SK-N-SH (cell line): ENCODE data around the gene YBX1. TPM values are rescaled to one million over a fixed set of nuclear protein-coding genes. Genes with fewer than 3 reads are reported as not detected.

Source experiments
- CTCF ChIA-PET: fragments of 300-600, 350-600 bp; formaldehyde crosslinking; extraction: SDS; loops from one replicate; lab custom pipeline; 2021; lab: Yijun Ruan, JAX
- POLR2A ChIA-PET: fragments of 350-600 bp; sonication (Branson Sonifier 250); formaldehyde crosslinking; extraction: SDS; loops from one replicate; lab custom pipeline; 2020; ENCODE audit warnings: antibody characterized with exemption, inconsistent platforms; lab: Yijun Ruan, JAX
- DNase-seq: peaks from one replicate; pipeline ENCODE4 v3.0.0; 2012
- H2AFZ ChIP-seq: fragments of 200-600 bp; sonication (generic); 2 replicates; pipeline ENCODE4 v1.8.1; 2016; ENCODE audit warnings: antibody characterized with exemption, mild to moderate bottlenecking, low read depth
- H3F3A ChIP-seq: fragments of 200-600 bp; sonication (generic); replicated peaks from 2 replicates; pipeline ENCODE3; 2016; ENCODE audit warnings: antibody characterized with exemption, mild to moderate bottlenecking; ENCODE audit not compliant: insufficient read depth
- H3K27ac ChIP-seq, 2 experiments: fragments of 200-500 bp in 1 of 2; fragments of 200-600 bp in 1 of 2; sonication (Bioruptor generic) in 1 of 2; sonication (generic), shearing (Covaris generic) in 1 of 2; 2 replicates each; pipeline versions ENCODE4 v1.5.1 to v1.6.1; 2014 to 2016; ENCODE audit warnings: low read depth in 2 of 2, inconsistent platforms in 1 of 2, low read length in 1 of 2, mild to moderate bottlenecking in 1 of 2, mixed read lengths in 1 of 2
- H3K27me3 ChIP-seq: fragments of 200-600 bp; sonication (generic), shearing (Covaris generic); 2 replicates; pipeline ENCODE4 v1.6.1; 2016; ENCODE audit warnings: mixed run types; ENCODE audit not compliant: insufficient read depth
- H3K36me3 ChIP-seq, 2 experiments: fragments of 200-500 bp in 1 of 2; fragments of 200-600 bp in 1 of 2; sonication (Bioruptor generic) in 1 of 2; sonication (generic) in 1 of 2; replicated peaks in 1 of 2; 2 replicates each; pipeline versions ENCODE3 to v1.5.1; 2014 to 2016; ENCODE audit warnings: low read length in 1 of 2, mild to moderate bottlenecking in 1 of 2; ENCODE audit not compliant: insufficient read depth in 2 of 2, control insufficient read depth in 1 of 2
- H3K4me1 ChIP-seq, 2 experiments: fragments of 200-500 bp in 1 of 2; fragments of 200-600 bp in 1 of 2; sonication (Bioruptor generic) in 1 of 2; sonication (generic), shearing (Covaris generic) in 1 of 2; 2 replicates each; pipeline versions ENCODE4 v1.5.1 to v1.6.1; 2014 to 2016; ENCODE audit warnings: low read depth in 1 of 2, low read length in 1 of 2, mixed run types in 1 of 2; ENCODE audit not compliant: insufficient read depth in 2 of 2, control insufficient read depth in 1 of 2
- H3K4me2 ChIP-seq: fragments of 200-600 bp; sonication (generic), shearing (Covaris generic); 2 replicates; pipeline ENCODE4 v1.6.1; 2017; ENCODE audit warnings: mixed run types
- H3K4me3 ChIP-seq, 2 experiments: fragments of 200-500 bp in 1 of 2; fragments of 200-600 bp in 1 of 2; sonication (Bioruptor generic) in 1 of 2; sonication (generic), shearing (Covaris generic) in 1 of 2; 2 replicates each; pipeline versions ENCODE4 v1.5.1 to v1.8.1; 2014 to 2016; ENCODE audit warnings: low read depth in 2 of 2, inconsistent platforms in 1 of 2, low read length in 1 of 2, mild to moderate bottlenecking in 1 of 2, mixed read lengths in 1 of 2, moderate library complexity in 1 of 2
- H3K79me2 ChIP-seq: fragments of 200-600 bp; sonication (generic); 2 replicates; pipeline ENCODE4 v1.8.1; 2017; ENCODE audit warnings: mild to moderate bottlenecking; ENCODE audit not compliant: insufficient read depth
- H3K9ac ChIP-seq: fragments of 200-600 bp; sonication (generic); 2 replicates; pipeline ENCODE4 v1.6.1; 2017; ENCODE audit warnings: mixed run types
- H3K9me2 ChIP-seq: fragments of 200-600 bp; sonication (generic); 2 replicates; pipeline ENCODE4 v1.6.1; 2017; ENCODE audit warnings: mixed run types
- H3K9me3 ChIP-seq: fragments of 200-600 bp; sonication (generic); 2 replicates; pipeline ENCODE4 v1.6.1; 2017; ENCODE audit warnings: mixed run types, mild to moderate bottlenecking, moderate library complexity
- H4K20me1 ChIP-seq: fragments of 200-600 bp; sonication (generic); 2 replicates; pipeline ENCODE4 v1.6.1; 2017; ENCODE audit warnings: mild to moderate bottlenecking, mixed run types; ENCODE audit not compliant: insufficient read depth
- EP300 ChIP-seq, 2 experiments: IDR thresholded peaks; 2 replicates each; pipeline versions ENCODE4 v1.4.0 to v1.6.1; 2012; ENCODE audit warnings: borderline replicate concordance in 1 of 2, low read depth in 1 of 2, low read length in 1 of 2
- FOSL2 ChIP-seq: IDR thresholded peaks from 2 replicates; pipeline ENCODE4 v1.4.0; 2012; ENCODE audit warnings: low read depth, mild to moderate bottlenecking, moderate library complexity, borderline replicate concordance
- JUND ChIP-seq: IDR thresholded peaks from 2 replicates; pipeline ENCODE4 v1.4.0; 2012
- MXI1 ChIP-seq: IDR thresholded peaks from 2 replicates; pipeline ENCODE4 v1.6.1; 2012; ENCODE audit warnings: mild to moderate bottlenecking, low read depth, low read length, improper control_type of control experiment
- NFIC ChIP-seq: IDR thresholded peaks from 2 replicates; pipeline ENCODE4 v1.4.0; 2012; ENCODE audit warnings: borderline replicate concordance
- NRF1 ChIP-seq: IDR thresholded peaks from 2 replicates; pipeline ENCODE4 v1.6.1; 2012; ENCODE audit warnings: low read depth, mild to moderate bottlenecking, low read length
- POLR2AphosphoS5 ChIP-seq: IDR thresholded peaks from 2 replicates; pipeline ENCODE4 v1.6.1; 2012; ENCODE audit warnings: low read depth, low read length
- RAD21 ChIP-seq: IDR thresholded peaks from 2 replicates; pipeline ENCODE4 v1.6.1; 2012; ENCODE audit warnings: mild to moderate bottlenecking, low read length
- RFX5 ChIP-seq: IDR thresholded peaks from 2 replicates; pipeline ENCODE4 v1.6.1; 2012; ENCODE audit warnings: mild to moderate bottlenecking, improper control_type of control experiment, low read length
- whole genome bisulfite sequencing: methylation state at CpG from one replicate; pipeline ENCODE4 v1.1.6; 2017; ENCODE audit warnings: low lambda C conversion rate; 5-methylcytosine and 5-hydroxymethylcytosine counted together
- polyA plus RNA-seq, 3 experiments: library from polyadenylated mRNA; depleted of rRNA; stranded (reverse); fragments of >200 nt; gene quantifications; 2 replicates each; pipeline ENCODE4 v1.2.3, GENCODE V29; 2012
- TF ChIP-seq, protein P1 (sequence below): IDR thresholded peaks from 2 replicates; pipeline ENCODE4; 2012
- TF ChIP-seq, protein P2 (sequence below): IDR thresholded peaks from 2 replicates; pipeline ENCODE4 v1.4.0; 2012; ENCODE audit warnings: low read depth, borderline replicate concordance
- TF ChIP-seq, protein P3 (sequence below): IDR thresholded peaks from 2 replicates; pipeline ENCODE4 v1.6.1; 2012; ENCODE audit warnings: mild to moderate bottlenecking, low read depth, low read length, moderate library complexity
- TF ChIP-seq, protein P4 (sequence below): IDR thresholded peaks from 2 replicates; pipeline ENCODE4 v1.4.0; 2012; ENCODE audit warnings: low read depth, borderline replicate concordance
- TF ChIP-seq, protein P5 (sequence below): fragments of 200-600 bp; sonication (generic); IDR thresholded peaks from 2 replicates; pipeline ENCODE4 v1.6.1; 2017; ENCODE audit warnings: antibody characterized with exemption, mild to moderate bottlenecking, moderate library complexity
- TF ChIP-seq, protein P6 (sequence below): fragments of 150-350 bp; IDR thresholded peaks from 2 replicates; pipeline ENCODE4 v1.6.1; 2016; ENCODE audit warnings: mild to moderate bottlenecking, low read depth, low read length

The YBX1 gene
- polyA plus RNA-seq, 1 of the 3 experiments (the other 2 are of a cell fraction), result 592 TPM

DNA sequence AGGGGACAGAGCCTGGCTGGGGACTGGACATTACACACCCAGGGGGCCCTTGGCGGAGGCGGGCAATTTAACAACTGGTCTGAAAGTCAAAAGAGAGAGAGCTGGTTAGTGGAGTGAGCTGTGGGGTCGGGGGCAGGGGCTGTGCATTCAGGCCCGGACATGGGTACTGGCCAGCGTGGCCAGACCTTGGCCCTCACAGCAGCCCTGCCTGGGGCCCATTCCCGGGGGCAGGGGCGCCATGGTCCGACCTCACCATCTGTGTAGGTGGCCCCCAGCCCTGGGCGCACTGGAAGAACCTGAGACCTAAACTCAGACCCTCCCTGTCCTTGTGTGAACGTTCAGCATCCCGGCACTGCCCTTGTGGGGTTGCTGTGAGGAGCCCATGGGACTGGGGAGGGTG lies 52.8 kb downstream of the YBX1 start:
- no peak overlapping the region for H3K9ac ChIP-seq
- POLR2A ChIA-PET, result no interaction called here
- TF ChIP-seq RFX5, result no peak
- no peak for TF ChIP-seq NFIC
- TF ChIP-seq, protein P1, sequence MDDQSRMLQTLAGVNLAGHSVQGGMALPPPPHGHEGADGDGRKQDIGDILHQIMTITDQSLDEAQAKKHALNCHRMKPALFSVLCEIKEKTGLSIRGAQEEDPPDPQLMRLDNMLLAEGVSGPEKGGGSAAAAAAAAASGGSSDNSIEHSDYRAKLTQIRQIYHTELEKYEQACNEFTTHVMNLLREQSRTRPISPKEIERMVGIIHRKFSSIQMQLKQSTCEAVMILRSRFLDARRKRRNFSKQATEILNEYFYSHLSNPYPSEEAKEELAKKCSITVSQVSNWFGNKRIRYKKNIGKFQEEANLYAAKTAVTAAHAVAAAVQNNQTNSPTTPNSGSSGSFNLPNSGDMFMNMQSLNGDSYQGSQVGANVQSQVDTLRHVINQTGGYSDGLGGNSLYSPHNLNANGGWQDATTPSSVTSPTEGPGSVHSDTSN, result no peak
- TF ChIP-seq, protein P2, sequence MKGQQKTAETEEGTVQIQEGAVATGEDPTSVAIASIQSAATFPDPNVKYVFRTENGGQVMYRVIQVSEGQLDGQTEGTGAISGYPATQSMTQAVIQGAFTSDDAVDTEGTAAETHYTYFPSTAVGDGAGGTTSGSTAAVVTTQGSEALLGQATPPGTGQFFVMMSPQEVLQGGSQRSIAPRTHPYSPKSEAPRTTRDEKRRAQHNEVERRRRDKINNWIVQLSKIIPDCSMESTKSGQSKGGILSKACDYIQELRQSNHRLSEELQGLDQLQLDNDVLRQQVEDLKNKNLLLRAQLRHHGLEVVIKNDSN, result no peak
- TF ChIP-seq EP300 (IDR thresholded peaks at IDR 0.05; ENCODE audit: borderline replicate concordance in 1 of 2, low read depth in 1 of 2, low read length in 1 of 2), result no peak
- TF ChIP-seq MXI1, result no peak
- no peak for TF ChIP-seq POLR2AphosphoS5
- TF ChIP-seq, all 33 proteins: peak for 0
- H3K4me2 ChIP-seq, result no peak overlapping the region
- 72% methylated on average over 3 of the region's 11 CpGs for WGBS
- no peak overlapping the region for H3K27ac ChIP-seq
- no peak overlapping the region for H2AFZ ChIP-seq
- DNase-seq, result peak; percentile 19
- no peaks in the 10 kb centered on the region for H3K36me3 ChIP-seq
- CTCF ChIA-PET, result interaction anchor here (2.4 to 5.5 kb wide), 2 partner anchors 13 to 157 kb away, joined by 8 to 25 read pairs; no protein-coding TSS in a partner anchor
- no peaks in the 10 kb centered on the region for H3F3A ChIP-seq
- H3K9me2 ChIP-seq, result no peaks in the 10 kb centered on the region
- no peaks in the 10 kb centered on the region for H4K20me1 ChIP-seq
- no peak overlapping the region for H3K4me3 ChIP-seq
- no peaks in the 10 kb centered on the region for H3K27me3 ChIP-seq
- no peaks in the 10 kb centered on the region for H3K9me3 ChIP-seq
- no peaks in the 10 kb centered on the region for H3K79me2 ChIP-seq
- peaks cover 0 to 6% of the 10 kb centered on the region in 2 experiments; a peak in 1 of 4 replicates for H3K4me1 ChIP-seq

DNA sequence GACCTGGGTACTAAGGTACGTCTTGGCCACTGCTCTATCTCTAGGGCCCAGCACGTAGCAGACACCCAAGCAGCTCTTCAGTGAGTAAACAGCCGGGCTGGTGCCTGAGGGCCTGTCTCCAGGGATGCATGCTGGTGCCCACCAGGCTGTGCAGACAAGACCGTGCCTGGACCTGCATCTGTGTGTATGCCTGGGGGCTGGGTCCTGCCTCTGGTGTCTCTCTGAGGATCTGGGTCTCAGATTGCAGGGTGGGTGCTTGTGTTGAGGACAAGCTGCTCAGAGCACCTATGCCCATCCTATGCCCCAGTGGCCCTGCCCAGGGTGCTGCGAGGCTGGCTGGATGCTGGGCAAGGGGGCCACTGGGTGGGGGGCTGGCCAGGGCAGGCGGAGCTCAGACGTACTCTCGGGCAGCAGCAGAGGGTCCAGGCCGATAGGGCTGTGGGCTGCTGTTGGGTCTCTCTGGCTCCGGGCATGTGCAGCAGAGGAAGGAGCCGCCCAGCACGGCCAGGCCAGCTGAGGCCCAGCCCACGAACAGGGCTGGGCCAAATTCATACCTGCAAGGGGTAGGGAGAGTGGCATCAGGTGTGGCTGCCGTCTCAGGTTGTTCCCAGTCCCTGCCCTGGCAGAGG lies 53.4 kb downstream of the YBX1 start:
- DNase-seq, result peak; percentile 42
- CTCF ChIA-PET, result interaction anchor here (0.8 to 5.5 kb wide), 4 partner anchors 12 to 602 kb away, joined by 3 to 25 read pairs (median 6); no protein-coding TSS in a partner anchor
- Histone ChIP-seq H3F3A (no peaks in the 10 kb centered on the region), H3K4me2 (no peak overlapping the region), H2AFZ (no peak overlapping the region), H3K27ac (no peak overlapping the region), H3K4me1 (peaks cover 0 to 6% of the 10 kb centered on the region in 2 experiments; a peak in 1 of 4 replicates), H3K9me3 (no peaks in the 10 kb centered on the region), H4K20me1 (no peaks in the 10 kb centered on the region), H3K36me3 (no peaks in the 10 kb centered on the region), H3K27me3 (no peaks in the 10 kb centered on the region), H3K79me2 (no peaks in the 10 kb centered on the region), H3K4me3 (no peak overlapping the region), H3K9me2 (no peaks in the 10 kb centered on the region), H3K9ac (no peak overlapping the region)
- WGBS, result 60% methylated on average over 1 of the region's 14 CpGs
- POLR2A ChIA-PET, result no interaction called here
- TF ChIP-seq RFX5 (no peak), JUND (no peak), EP300 (IDR thresholded peaks at IDR 0.05; ENCODE audit: borderline replicate concordance in 1 of 2, low read depth in 1 of 2, low read length in 1 of 2) (no peak), FOSL2 (no peak), NRF1 (no peak), RAD21 (no peak)
- TF ChIP-seq, protein P3, sequence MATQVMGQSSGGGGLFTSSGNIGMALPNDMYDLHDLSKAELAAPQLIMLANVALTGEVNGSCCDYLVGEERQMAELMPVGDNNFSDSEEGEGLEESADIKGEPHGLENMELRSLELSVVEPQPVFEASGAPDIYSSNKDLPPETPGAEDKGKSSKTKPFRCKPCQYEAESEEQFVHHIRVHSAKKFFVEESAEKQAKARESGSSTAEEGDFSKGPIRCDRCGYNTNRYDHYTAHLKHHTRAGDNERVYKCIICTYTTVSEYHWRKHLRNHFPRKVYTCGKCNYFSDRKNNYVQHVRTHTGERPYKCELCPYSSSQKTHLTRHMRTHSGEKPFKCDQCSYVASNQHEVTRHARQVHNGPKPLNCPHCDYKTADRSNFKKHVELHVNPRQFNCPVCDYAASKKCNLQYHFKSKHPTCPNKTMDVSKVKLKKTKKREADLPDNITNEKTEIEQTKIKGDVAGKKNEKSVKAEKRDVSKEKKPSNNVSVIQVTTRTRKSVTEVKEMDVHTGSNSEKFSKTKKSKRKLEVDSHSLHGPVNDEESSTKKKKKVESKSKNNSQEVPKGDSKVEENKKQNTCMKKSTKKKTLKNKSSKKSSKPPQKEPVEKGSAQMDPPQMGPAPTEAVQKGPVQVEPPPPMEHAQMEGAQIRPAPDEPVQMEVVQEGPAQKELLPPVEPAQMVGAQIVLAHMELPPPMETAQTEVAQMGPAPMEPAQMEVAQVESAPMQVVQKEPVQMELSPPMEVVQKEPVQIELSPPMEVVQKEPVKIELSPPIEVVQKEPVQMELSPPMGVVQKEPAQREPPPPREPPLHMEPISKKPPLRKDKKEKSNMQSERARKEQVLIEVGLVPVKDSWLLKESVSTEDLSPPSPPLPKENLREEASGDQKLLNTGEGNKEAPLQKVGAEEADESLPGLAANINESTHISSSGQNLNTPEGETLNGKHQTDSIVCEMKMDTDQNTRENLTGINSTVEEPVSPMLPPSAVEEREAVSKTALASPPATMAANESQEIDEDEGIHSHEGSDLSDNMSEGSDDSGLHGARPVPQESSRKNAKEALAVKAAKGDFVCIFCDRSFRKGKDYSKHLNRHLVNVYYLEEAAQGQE, result no peak
- TF ChIP-seq, protein P4, sequence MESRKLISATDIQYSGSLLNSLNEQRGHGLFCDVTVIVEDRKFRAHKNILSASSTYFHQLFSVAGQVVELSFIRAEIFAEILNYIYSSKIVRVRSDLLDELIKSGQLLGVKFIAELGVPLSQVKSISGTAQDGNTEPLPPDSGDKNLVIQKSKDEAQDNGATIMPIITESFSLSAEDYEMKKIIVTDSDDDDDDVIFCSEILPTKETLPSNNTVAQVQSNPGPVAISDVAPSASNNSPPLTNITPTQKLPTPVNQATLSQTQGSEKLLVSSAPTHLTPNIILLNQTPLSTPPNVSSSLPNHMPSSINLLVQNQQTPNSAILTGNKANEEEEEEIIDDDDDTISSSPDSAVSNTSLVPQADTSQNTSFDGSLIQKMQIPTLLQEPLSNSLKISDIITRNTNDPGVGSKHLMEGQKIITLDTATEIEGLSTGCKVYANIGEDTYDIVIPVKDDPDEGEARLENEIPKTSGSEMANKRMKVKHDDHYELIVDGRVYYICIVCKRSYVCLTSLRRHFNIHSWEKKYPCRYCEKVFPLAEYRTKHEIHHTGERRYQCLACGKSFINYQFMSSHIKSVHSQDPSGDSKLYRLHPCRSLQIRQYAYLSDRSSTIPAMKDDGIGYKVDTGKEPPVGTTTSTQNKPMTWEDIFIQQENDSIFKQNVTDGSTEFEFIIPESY, result no peak
- TF ChIP-seq, protein P5, sequence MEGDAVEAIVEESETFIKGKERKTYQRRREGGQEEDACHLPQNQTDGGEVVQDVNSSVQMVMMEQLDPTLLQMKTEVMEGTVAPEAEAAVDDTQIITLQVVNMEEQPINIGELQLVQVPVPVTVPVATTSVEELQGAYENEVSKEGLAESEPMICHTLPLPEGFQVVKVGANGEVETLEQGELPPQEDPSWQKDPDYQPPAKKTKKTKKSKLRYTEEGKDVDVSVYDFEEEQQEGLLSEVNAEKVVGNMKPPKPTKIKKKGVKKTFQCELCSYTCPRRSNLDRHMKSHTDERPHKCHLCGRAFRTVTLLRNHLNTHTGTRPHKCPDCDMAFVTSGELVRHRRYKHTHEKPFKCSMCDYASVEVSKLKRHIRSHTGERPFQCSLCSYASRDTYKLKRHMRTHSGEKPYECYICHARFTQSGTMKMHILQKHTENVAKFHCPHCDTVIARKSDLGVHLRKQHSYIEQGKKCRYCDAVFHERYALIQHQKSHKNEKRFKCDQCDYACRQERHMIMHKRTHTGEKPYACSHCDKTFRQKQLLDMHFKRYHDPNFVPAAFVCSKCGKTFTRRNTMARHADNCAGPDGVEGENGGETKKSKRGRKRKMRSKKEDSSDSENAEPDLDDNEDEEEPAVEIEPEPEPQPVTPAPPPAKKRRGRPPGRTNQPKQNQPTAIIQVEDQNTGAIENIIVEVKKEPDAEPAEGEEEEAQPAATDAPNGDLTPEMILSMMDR, result no peak
- TF ChIP-seq, protein P6, sequence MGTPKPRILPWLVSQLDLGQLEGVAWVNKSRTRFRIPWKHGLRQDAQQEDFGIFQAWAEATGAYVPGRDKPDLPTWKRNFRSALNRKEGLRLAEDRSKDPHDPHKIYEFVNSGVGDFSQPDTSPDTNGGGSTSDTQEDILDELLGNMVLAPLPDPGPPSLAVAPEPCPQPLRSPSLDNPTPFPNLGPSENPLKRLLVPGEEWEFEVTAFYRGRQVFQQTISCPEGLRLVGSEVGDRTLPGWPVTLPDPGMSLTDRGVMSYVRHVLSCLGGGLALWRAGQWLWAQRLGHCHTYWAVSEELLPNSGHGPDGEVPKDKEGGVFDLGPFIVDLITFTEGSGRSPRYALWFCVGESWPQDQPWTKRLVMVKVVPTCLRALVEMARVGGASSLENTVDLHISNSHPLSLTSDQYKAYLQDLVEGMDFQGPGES, result no peak
